H1 (cell line): ENCODE results near the gene PPP1R9A. TPM values are rescaled to one million over a fixed set of nuclear protein-coding genes. Genes with fewer than 3 reads are reported as not detected.

ENCODE experiments used
- CTCF ChIA-PET: fragments of 300-600 bp; sonication (Branson Sonifier 250); formaldehyde crosslinking; loops from one replicate; lab custom pipeline; 2021; ENCODE audit not compliant: partially characterized antibody; lab: Charles Lee
- POLR2A ChIA-PET: fragments of 300-600 bp; sonication (Branson Sonifier 250); formaldehyde crosslinking; loops from one replicate; lab custom pipeline; 2021; ENCODE audit warnings: inconsistent platforms; ENCODE audit not compliant: partially characterized antibody; lab: Charles Lee
- DNase-seq, 2 experiments: peaks; one replicate each; pipeline versions ENCODE4 v3.0.0 to v3.0.0-alpha.2; 2010 to 2022; ENCODE audit warnings: low spot score in 2 of 2, low read depth in 1 of 2, mixed read lengths in 1 of 2
- FAIRE-seq: peaks from 2 replicates; lab custom pipeline; 2011; peaks lifted over from hg19 to GRCh38; lab: Jason Lieb, UNC
- H2AFZ ChIP-seq: 2 replicates; pipeline ENCODE4 v1.8.1; 2012; ENCODE audit warnings: low read length, inconsistent platforms
- H2AK5ac ChIP-seq: 2 replicates; pipeline ENCODE4 v1.6.1; 2013; ENCODE audit warnings: low read depth, low read length
- H2BK120ac ChIP-seq: replicated peaks from 2 replicates; pipeline ENCODE3; 2013; ENCODE audit warnings: low read depth, low read length, inconsistent platforms
- H2BK12ac ChIP-seq: 2 replicates; pipeline ENCODE4 v1.6.1; 2013; ENCODE audit warnings: low read depth, low read length
- H2BK15ac ChIP-seq: 2 replicates; pipeline ENCODE4 v1.6.1; 2013; ENCODE audit warnings: low read length
- H2BK20ac ChIP-seq: 2 replicates; pipeline ENCODE4 v1.6.1; 2013; ENCODE audit warnings: low read length
- H2BK5ac ChIP-seq: 2 replicates; pipeline ENCODE4 v1.6.1; 2013; ENCODE audit warnings: low read depth, low read length
- H3K14ac ChIP-seq: 2 replicates; pipeline ENCODE4 v1.6.1; 2013; ENCODE audit warnings: inconsistent platforms; ENCODE audit not compliant: insufficient read length
- H3K18ac ChIP-seq: 2 replicates; pipeline ENCODE4 v1.6.1; 2013; ENCODE audit warnings: low read length; ENCODE audit errors: extremely low read depth
- H3K23ac ChIP-seq: 2 replicates; pipeline ENCODE4 v1.6.1; 2013; ENCODE audit warnings: inconsistent platforms; ENCODE audit not compliant: insufficient read length
- H3K23me2 ChIP-seq: 2 replicates; pipeline ENCODE4 v1.6.1; 2013; ENCODE audit warnings: low read depth, low read length
- H3K27ac ChIP-seq: 2 replicates; pipeline ENCODE4 v1.6.1; 2011; ENCODE audit warnings: low read depth, low read length, inconsistent platforms
- H3K27me3 ChIP-seq, 4 experiments: replicated peaks in 1 of 4; 1 replicate in 1 of 4; 2 replicates in 3 of 4; pipeline versions ENCODE4 v1.6.1 to v1.8.1; 2011 to 2013; ENCODE audit warnings: low read length in 3 of 4, mild to moderate bottlenecking in 3 of 4, inconsistent platforms in 2 of 4, mixed read lengths in 2 of 4, moderate library complexity in 1 of 4; ENCODE audit not compliant: control insufficient read depth in 3 of 4, insufficient read depth in 3 of 4; ENCODE audit errors: extremely low read depth in 1 of 4
- H3K36me3 ChIP-seq, 4 experiments: 2 replicates each; pipeline versions ENCODE4 v1.6.1 to v1.8.1; 2011 to 2013; ENCODE audit warnings: mild to moderate bottlenecking in 4 of 4, low read length in 3 of 4, moderate library complexity in 2 of 4, control low read depth in 1 of 4, inconsistent platforms in 1 of 4; ENCODE audit not compliant: insufficient read depth in 4 of 4, control insufficient read depth in 2 of 4
- H3K4ac ChIP-seq: replicated peaks from 2 replicates; pipeline ENCODE3; 2013; ENCODE audit warnings: low read length, low read depth, mixed read lengths, inconsistent platforms; ENCODE audit not compliant: insufficient read length
- H3K4me1 ChIP-seq, 4 experiments: replicated peaks in 1 of 4; 1 replicate in 1 of 4; 2 replicates in 3 of 4; pipeline versions ENCODE4 v1.6.1 to v1.8.1; 2011 to 2013; ENCODE audit warnings: low read length in 3 of 4, inconsistent platforms in 2 of 4, mixed read lengths in 1 of 4; ENCODE audit not compliant: insufficient read depth in 4 of 4, control insufficient read depth in 3 of 4
- H3K4me2 ChIP-seq, 2 experiments: 2 replicates each; pipeline versions ENCODE4 v1.6.1 to v1.8.1; 2011 to 2013; ENCODE audit warnings: low read depth in 2 of 2, low read length in 2 of 2, control low read depth in 1 of 2, inconsistent platforms in 1 of 2, mild to moderate bottlenecking in 1 of 2; ENCODE audit not compliant: insufficient read depth in 1 of 2
- H3K4me3 ChIP-seq, 4 experiments: fragments of 200-600, 300-600 bp in 1 of 4; sonication (generic), shearing (Covaris generic), sonication (Bioruptor Twin) in 1 of 4; 2 replicates each; pipeline versions ENCODE4 v1.5.1 to v1.8.1; 2011 to 2016; ENCODE audit warnings: low read length in 4 of 4, low read depth in 3 of 4, control low read depth in 2 of 4, inconsistent platforms in 2 of 4, mild to moderate bottlenecking in 2 of 4, mixed read lengths in 1 of 4, moderate library complexity in 1 of 4; ENCODE audit not compliant: insufficient read depth in 2 of 4; ENCODE audit errors: extremely low read depth in 1 of 4
- H3K56ac ChIP-seq: replicated peaks from 2 replicates; pipeline ENCODE3; 2013; ENCODE audit warnings: low read depth, mild to moderate bottlenecking, mixed read lengths, low read length, inconsistent platforms; ENCODE audit not compliant: insufficient read length
- H3K79me1 ChIP-seq: 2 replicates; pipeline ENCODE4 v1.6.1; 2013; ENCODE audit warnings: low read depth, low read length, control low read depth
- H3K79me2 ChIP-seq, 2 experiments: 2 replicates each; pipeline versions ENCODE4 v1.6.1 to v1.8.1; 2012 to 2013; ENCODE audit warnings: low read length in 2 of 2, mild to moderate bottlenecking in 2 of 2, inconsistent platforms in 1 of 2; ENCODE audit not compliant: insufficient read depth in 2 of 2, control insufficient read depth in 1 of 2
- H3K9ac ChIP-seq, 4 experiments: replicated peaks in 1 of 4; 1 replicate in 1 of 4; 2 replicates in 3 of 4; pipeline versions ENCODE4 v1.6.1 to v1.8.1; 2011 to 2013; ENCODE audit warnings: low read depth in 3 of 4, low read length in 3 of 4, control low read depth in 2 of 4, mild to moderate bottlenecking in 2 of 4, moderate library complexity in 2 of 4, inconsistent platforms in 1 of 4; ENCODE audit errors: extremely low read depth in 1 of 4
- H3K9me3 ChIP-seq, 2 experiments: 2 replicates each; pipeline versions ENCODE4 v1.6.1 to v1.8.1; 2012 to 2013; ENCODE audit warnings: mild to moderate bottlenecking in 2 of 2, moderate library complexity in 2 of 2, control low read depth in 1 of 2, inconsistent platforms in 1 of 2, low read depth in 1 of 2, low read length in 1 of 2, mixed read lengths in 1 of 2; ENCODE audit not compliant: insufficient read depth in 2 of 2
- H4K20me1 ChIP-seq, 2 experiments: replicated peaks in 1 of 2; 2 replicates each; pipeline versions ENCODE3 to v1.8.1; 2011 to 2013; ENCODE audit warnings: inconsistent platforms in 2 of 2, low read length in 2 of 2, mild to moderate bottlenecking in 1 of 2; ENCODE audit not compliant: insufficient read depth in 2 of 2, control insufficient read depth in 1 of 2
- H4K5ac ChIP-seq: 2 replicates; pipeline ENCODE4 v1.6.1; 2013; ENCODE audit warnings: low read length, low read depth, mixed read lengths, inconsistent platforms; ENCODE audit not compliant: insufficient read length
- H4K8ac ChIP-seq: 2 replicates; pipeline ENCODE4 v1.8.0; 2013; ENCODE audit warnings: mild to moderate bottlenecking, moderate library complexity, low read length, inconsistent platforms; ENCODE audit not compliant: insufficient read depth; ENCODE audit errors: extremely low read depth
- H4K91ac ChIP-seq: replicated peaks from 2 replicates; pipeline ENCODE3; 2013; ENCODE audit warnings: low read length, mixed read lengths, inconsistent platforms; ENCODE audit not compliant: insufficient read length
- NANOG ChIP-seq: IDR thresholded peaks from 2 replicates; pipeline ENCODE4 v1.6.1; 2011; ENCODE audit warnings: low read length, low read depth, mild to moderate bottlenecking, inconsistent platforms; ENCODE audit not compliant: insufficient read depth, poor library complexity, severe bottlenecking
- WGBS, 2 experiments: shearing (Covaris generic) in 1 of 2; methylation state at CpG; one replicate each; pipeline versions ENCODE4 v1.1.6 to v1.1.7; 2013 to 2015; ENCODE audit warnings: low lambda C conversion rate in 2 of 2, mixed read lengths in 2 of 2, inconsistent platforms in 1 of 2, low coverage in 1 of 2, missing lambda C conversion rate in 1 of 2; ENCODE audit not compliant: insufficient replicate concordance in 2 of 2, insufficient coverage in 1 of 2, insufficient read length in 1 of 2; ENCODE audit errors: extremely low coverage in 1 of 2, missing lambda C conversion rate in 1 of 2; 5-methylcytosine and 5-hydroxymethylcytosine counted together
- polyA plus RNA-seq, 7 experiments: library from polyadenylated mRNA; depleted of rRNA in 3 of 7; stranded (reverse) in 5 of 7; unstranded in 2 of 7; fragments of >200 nt in 5 of 7; fragments of 200-250 nt in 2 of 7; gene quantifications; 1 replicate in 5 of 7; 2 replicates in 1 of 7; 4 replicates in 1 of 7; pipeline versions ENCODE4 v1.2.1 to v1.2.3, GENCODE V29; 2011 to 2013; ENCODE audit warnings: missing spikeins in 2 of 7, mixed read lengths in 2 of 7
- total RNA-seq: library from RNA; stranded (reverse); fragmentation: NEBNext Ultra II Directional; extraction: Animal tissue kit (Norgen Biotek cat#: 25700); gene quantifications from 2 replicates; pipeline ENCODE4 v1.2.1, GENCODE V29; 2021
- TF ChIP-seq, protein P1 (sequence below): IDR thresholded peaks from 2 replicates; pipeline ENCODE4 v1.6.1; 2011; ENCODE audit warnings: low read length, improper control_type of control experiment

Gene PPP1R9A
- total and polyA plus RNA-seq, 2 of the 8 experiments (the other 6 are each of a cell fraction or from before 2014, with no cell fraction given), result 3.0 to 20.3 TPM

DNA sequence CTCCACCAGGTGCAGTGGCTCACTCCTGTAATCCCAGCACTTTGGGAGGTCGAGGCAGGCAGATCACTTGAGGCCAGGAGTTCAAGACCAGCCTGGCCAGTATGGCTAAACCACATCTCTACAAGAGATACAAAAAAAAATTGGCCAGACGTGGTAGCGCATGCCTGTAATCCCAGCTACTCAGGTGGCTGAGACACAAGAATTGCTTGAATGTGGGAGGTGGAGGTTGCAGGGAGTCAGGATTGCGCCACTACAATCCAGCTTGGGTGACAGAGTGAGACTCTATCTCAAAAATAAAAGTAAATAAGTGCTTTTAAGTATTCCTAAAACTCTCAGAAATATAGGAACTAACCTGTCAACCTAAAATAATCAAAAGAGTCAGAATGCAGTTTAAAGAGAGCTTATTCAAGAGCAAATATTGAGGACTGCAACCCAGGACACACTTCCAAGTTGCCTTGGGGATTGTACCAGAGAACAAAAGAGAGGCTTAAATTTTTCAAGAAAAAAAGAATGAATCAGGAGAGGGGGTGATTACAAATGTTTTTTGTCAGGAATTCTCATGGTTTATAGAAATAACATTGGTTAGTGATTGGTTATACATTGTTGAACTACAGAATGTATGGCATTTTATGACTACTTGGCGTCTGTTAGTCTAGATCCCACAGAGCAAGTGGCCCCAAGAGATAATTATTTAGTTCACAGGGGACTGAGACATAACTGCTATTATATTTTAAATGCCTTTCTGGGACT, 33.2 kb upstream of the PPP1R9A start:
- H2BK20ac ChIP-seq, result no peak overlapping the region
- FAIRE-seq (no peak), DNase-seq (no peak)
- no peak overlapping the region for H3K4ac ChIP-seq
- H3K4me1 ChIP-seq, result no peaks in the 10 kb centered on the region
- H4K20me1 ChIP-seq, result no peaks in the 10 kb centered on the region
- H4K5ac ChIP-seq, result no peak overlapping the region
- H2BK5ac ChIP-seq, result no peak overlapping the region
- H4K8ac ChIP-seq, result no peak overlapping the region
- ChIA-PET CTCF (interaction anchor here (0.6 to 1.3 kb wide), 3 partner anchors 10 to 439 kb away, joined by 3 read pairs; no protein-coding TSS in a partner anchor), POLR2A (no interaction called here)
- WGBS, 2 experiments, result 92% methylated on average over 5 of the region's 5 CpGs; no CpG with 5 or more reads in 1 of the 2 experiments
- H3K27me3 ChIP-seq, result no peaks in the 10 kb centered on the region
- H2AK5ac ChIP-seq, result no peak overlapping the region
- H3K79me2 ChIP-seq, result no peaks in the 10 kb centered on the region
- H3K27ac ChIP-seq, result no peak overlapping the region
- H3K23ac ChIP-seq, result no peak overlapping the region
- H3K79me1 ChIP-seq, result no peaks in the 10 kb centered on the region
- no peak overlapping the region for H3K4me2 ChIP-seq
- H2BK120ac ChIP-seq, result no peak overlapping the region
- TF ChIP-seq, protein P1, sequence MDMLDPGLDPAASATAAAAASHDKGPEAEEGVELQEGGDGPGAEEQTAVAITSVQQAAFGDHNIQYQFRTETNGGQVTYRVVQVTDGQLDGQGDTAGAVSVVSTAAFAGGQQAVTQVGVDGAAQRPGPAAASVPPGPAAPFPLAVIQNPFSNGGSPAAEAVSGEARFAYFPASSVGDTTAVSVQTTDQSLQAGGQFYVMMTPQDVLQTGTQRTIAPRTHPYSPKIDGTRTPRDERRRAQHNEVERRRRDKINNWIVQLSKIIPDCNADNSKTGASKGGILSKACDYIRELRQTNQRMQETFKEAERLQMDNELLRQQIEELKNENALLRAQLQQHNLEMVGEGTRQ, result no peak
- no peak for TF ChIP-seq NANOG
- no peak overlapping the region for H3K4me3 ChIP-seq
- no peak overlapping the region for H3K14ac ChIP-seq
- no peak overlapping the region for H4K91ac ChIP-seq
- H3K9me3 ChIP-seq, result no peaks in the 10 kb centered on the region
- no peaks in the 10 kb centered on the region for H3K23me2 ChIP-seq
- H2BK15ac ChIP-seq, result no peak overlapping the region
- no peak overlapping the region for H2BK12ac ChIP-seq
- no peaks in the 10 kb centered on the region for H3K36me3 ChIP-seq
- no peak overlapping the region for H3K18ac ChIP-seq
- H2AFZ ChIP-seq, result no peak overlapping the region
- no peak overlapping the region for H3K9ac ChIP-seq
- H3K56ac ChIP-seq, result no peak overlapping the region
